ENCODE results near the gene EVI5. TPM values are rescaled to one million over a fixed set of nuclear protein-coding genes. Genes with fewer than 3 reads are reported as not detected.

The EVI5 gene
- polyA plus RNA-seq, 4 donors, result 3.2 to 16.5 (median 5.4) TPM

DNA sequence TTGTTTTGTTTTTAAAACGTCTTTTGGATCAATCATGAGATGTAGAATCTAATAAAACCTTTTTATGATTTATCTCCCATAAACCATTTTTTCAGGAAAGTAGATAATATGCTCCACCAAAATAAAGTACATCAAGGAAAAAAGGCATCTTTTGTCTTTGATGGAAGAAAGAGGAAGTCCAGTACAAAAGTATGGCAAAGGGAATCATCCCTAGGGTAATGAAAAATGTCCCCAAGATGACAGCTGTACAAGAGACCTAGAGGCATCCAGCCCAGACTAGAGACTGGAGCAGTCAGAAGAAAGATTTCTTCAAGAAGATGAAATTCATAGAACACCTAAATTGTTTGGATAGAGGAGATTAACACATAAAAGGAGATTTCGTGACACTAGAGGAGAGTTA lies 265.9 kb downstream of the EVI5 start:
- H3K9me3 ChIP-seq (ENCODE audit: control insufficient read depth in 2 of 2, insufficient read depth in 1 of 2, low read depth in 1 of 2, low read length in 1 of 2), result no peaks in the 10 kb centered on the region
- H3K4me1 ChIP-seq (ENCODE audit: control insufficient read depth in 3 of 3, insufficient read depth in 2 of 3, low read depth in 1 of 3, low read length in 2 of 3), result no peaks in the 10 kb centered on the region
- no peaks in the 10 kb centered on the region for H3K27me3 ChIP-seq (ENCODE audit: control insufficient read depth in 3 of 3, insufficient read depth in 3 of 3, low read length in 3 of 3)
- FAIRE-seq (no peak), DNase-seq (no peak)
- H3K4me3 ChIP-seq (ENCODE audit: low read depth in 1 of 3, low read length in 3 of 3), result no peak overlapping the region
- H3K36me3 ChIP-seq (ENCODE audit: control insufficient read depth in 3 of 3, insufficient read depth in 2 of 3, low read depth in 1 of 3, low read length in 3 of 3), result peaks cover 0 to 6% (median 0%) of the 10 kb centered on the region in 3 donors
- WGBS, 3 donors, result 74 to 78% (median 76%) methylated on average over 2 of the region's 2 CpGs
- H3K27ac ChIP-seq (ENCODE audit: low read depth in 1 of 3, low read length in 2 of 3), result no peak overlapping the region

DNA sequence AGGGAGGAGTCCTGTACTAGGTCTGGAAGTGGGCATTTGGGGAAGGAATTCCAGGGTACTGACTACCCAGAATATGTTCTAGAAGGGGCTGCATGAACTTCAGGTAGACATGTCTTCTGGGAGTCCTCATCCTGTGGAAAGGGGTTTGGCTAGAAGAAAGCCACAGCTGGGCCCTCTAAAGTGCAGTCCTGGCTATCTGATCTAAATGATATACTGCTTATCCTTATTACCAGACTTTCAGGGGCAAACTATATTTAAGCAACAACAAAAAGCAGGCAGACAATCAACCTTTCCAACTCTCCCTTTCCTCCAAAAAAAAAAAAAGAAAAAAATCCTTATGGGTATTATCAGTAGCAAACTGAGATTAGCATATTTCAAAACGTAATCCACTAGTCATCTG lies 268.3 kb downstream of the EVI5 start:
- Histone ChIP-seq H3K27me3 (ENCODE audit: control insufficient read depth in 3 of 3, insufficient read depth in 3 of 3, low read length in 3 of 3) (no peaks in the 10 kb centered on the region), H3K36me3 (ENCODE audit: control insufficient read depth in 3 of 3, insufficient read depth in 2 of 3, low read depth in 1 of 3, low read length in 3 of 3) (peaks cover 0 to 10% (median 0%) of the 10 kb centered on the region in 3 donors), H3K27ac (ENCODE audit: low read depth in 1 of 3, low read length in 2 of 3) (no peak overlapping the region), H3K4me1 (ENCODE audit: control insufficient read depth in 3 of 3, insufficient read depth in 2 of 3, low read depth in 1 of 3, low read length in 2 of 3) (no peaks in the 10 kb centered on the region), H3K4me3 (ENCODE audit: low read depth in 1 of 3, low read length in 3 of 3) (no peak overlapping the region), H3K9me3 (ENCODE audit: control insufficient read depth in 2 of 2, insufficient read depth in 1 of 2, low read depth in 1 of 2, low read length in 1 of 2) (no peaks in the 10 kb centered on the region)
- whole genome bisulfite sequencing, 3 donors, result 79 to 88% (median 81%) methylated on average over 1 of the region's 1 CpG
- DNase-seq, result no peak
- FAIRE-seq, result no peak

DNA sequence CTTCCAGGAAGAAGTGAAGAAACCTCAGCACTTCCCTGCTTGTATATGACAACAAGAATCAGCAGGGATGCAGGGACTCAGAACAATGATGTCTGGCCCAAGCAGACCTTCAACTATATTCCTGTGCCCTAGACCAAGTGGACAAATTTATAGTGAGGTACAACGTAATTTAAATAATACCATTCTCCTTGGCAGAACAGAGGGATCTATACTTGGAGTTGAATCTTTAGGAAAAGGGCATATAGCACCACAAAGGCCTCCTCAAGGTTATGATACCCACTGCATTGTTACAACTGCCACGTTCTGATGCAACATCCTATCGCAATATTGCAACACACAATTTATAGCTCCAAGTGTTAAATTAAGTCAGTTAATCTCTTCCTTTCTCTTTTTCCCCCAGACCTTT lies 269.1 kb downstream of the EVI5 start:
- H3K27me3 ChIP-seq (ENCODE audit: control insufficient read depth in 3 of 3, insufficient read depth in 3 of 3, low read length in 3 of 3), result no peaks in the 10 kb centered on the region
- H3K9me3 ChIP-seq (ENCODE audit: control insufficient read depth in 2 of 2, insufficient read depth in 1 of 2, low read depth in 1 of 2, low read length in 1 of 2), result no peaks in the 10 kb centered on the region
- no peaks in the 10 kb centered on the region for H3K4me1 ChIP-seq (ENCODE audit: control insufficient read depth in 3 of 3, insufficient read depth in 2 of 3, low read depth in 1 of 3, low read length in 2 of 3)
- H3K4me3 ChIP-seq (ENCODE audit: low read depth in 1 of 3, low read length in 3 of 3), result no peak overlapping the region
- FAIRE-seq (no peak), DNase-seq (no peak)
- WGBS, 3 donors, result 87 to 96% (median 95%) methylated on average over 3 of the region's 3 CpGs
- H3K27ac ChIP-seq (ENCODE audit: low read depth in 1 of 3, low read length in 2 of 3), result no peak overlapping the region
- H3K36me3 ChIP-seq (ENCODE audit: control insufficient read depth in 3 of 3, insufficient read depth in 2 of 3, low read depth in 1 of 3, low read length in 3 of 3), result peaks cover 0 to 10% (median 0%) of the 10 kb centered on the region in 3 donors

DNA sequence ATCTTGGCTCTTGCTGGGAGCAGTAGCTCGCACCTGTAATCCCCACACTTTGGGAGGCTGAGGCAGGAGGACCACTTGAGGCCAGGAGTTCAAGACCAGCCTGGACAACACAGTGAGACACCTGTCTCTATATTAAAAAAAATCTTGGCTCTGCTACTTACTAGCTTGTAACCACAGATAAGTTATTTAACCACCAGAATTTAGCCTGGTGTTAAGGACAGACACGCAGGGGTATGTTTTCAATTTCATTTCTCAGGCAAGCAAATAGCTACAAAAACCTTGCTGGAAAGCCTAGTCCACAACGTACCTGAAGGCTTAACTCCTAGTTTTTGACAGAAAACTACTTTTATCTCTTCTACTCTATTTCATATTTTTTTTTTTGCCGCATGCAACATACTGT lies 273.4 kb downstream of the EVI5 start:
- 88 to 93% (median 92%) methylated on average over 4 of the region's 4 CpGs for WGBS, 3 donors
- FAIRE-seq, result no peak

DNA sequence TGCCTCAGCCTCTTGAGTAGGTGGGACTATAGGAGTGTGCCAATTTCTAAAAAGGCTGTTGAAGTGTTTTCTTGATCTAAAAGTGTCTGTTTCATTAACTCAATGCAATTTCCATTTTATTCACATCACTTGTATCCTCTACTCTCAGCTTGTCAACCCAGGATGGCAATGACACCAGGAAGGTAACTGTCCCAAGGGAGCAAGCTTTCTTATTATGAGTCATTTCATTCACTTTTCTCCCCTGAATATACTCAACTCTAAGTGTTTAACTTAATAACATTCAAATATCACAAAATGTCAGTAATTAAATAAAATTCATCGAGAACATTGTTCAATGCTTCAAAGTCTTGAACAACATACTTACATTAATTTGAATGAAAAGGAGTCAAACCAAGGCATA lies 275.3 kb downstream of the EVI5 start:
- Histone ChIP-seq H3K4me3 (ENCODE audit: low read depth in 1 of 3, low read length in 3 of 3) (no peak overlapping the region), H3K27ac (ENCODE audit: low read depth in 1 of 3, low read length in 2 of 3) (no peak overlapping the region), H3K9me3 (ENCODE audit: control insufficient read depth in 2 of 2, insufficient read depth in 1 of 2, low read depth in 1 of 2, low read length in 1 of 2) (no peaks in the 10 kb centered on the region), H3K27me3 (ENCODE audit: control insufficient read depth in 3 of 3, insufficient read depth in 3 of 3, low read length in 3 of 3) (no peaks in the 10 kb centered on the region), H3K36me3 (ENCODE audit: control insufficient read depth in 3 of 3, insufficient read depth in 2 of 3, low read depth in 1 of 3, low read length in 3 of 3) (peaks cover 0 to 4% (median 0%) of the 10 kb centered on the region in 3 donors), H3K4me1 (ENCODE audit: control insufficient read depth in 3 of 3, insufficient read depth in 2 of 3, low read depth in 1 of 3, low read length in 2 of 3) (no peaks in the 10 kb centered on the region)
- DNase-seq (no peak), FAIRE-seq (no peak)
- 93 to 96% (median 95%) methylated on average over 1 of the region's 1 CpG for WGBS, 3 donors

More for the DNA sequence above, 273.4 kb downstream of the EVI5 start:
- H3K4me1 ChIP-seq (ENCODE audit: control insufficient read depth in 3 of 3, insufficient read depth in 2 of 3, low read depth in 1 of 3, low read length in 2 of 3), result no peaks in the 10 kb centered on the region
- no peaks in the 10 kb centered on the region for H3K27me3 ChIP-seq (ENCODE audit: control insufficient read depth in 3 of 3, insufficient read depth in 3 of 3, low read length in 3 of 3)
- no peak overlapping the region for H3K4me3 ChIP-seq (ENCODE audit: low read depth in 1 of 3, low read length in 3 of 3)
- H3K36me3 ChIP-seq (ENCODE audit: control insufficient read depth in 3 of 3, insufficient read depth in 2 of 3, low read depth in 1 of 3, low read length in 3 of 3), result peaks cover 0 to 4% (median 0%) of the 10 kb centered on the region in 3 donors
- H3K27ac ChIP-seq (ENCODE audit: low read depth in 1 of 3, low read length in 2 of 3), result no peak overlapping the region
- no peaks in the 10 kb centered on the region for H3K9me3 ChIP-seq (ENCODE audit: control insufficient read depth in 2 of 2, insufficient read depth in 1 of 2, low read depth in 1 of 2, low read length in 1 of 2)
- DNase-seq, result no peak

DNA sequence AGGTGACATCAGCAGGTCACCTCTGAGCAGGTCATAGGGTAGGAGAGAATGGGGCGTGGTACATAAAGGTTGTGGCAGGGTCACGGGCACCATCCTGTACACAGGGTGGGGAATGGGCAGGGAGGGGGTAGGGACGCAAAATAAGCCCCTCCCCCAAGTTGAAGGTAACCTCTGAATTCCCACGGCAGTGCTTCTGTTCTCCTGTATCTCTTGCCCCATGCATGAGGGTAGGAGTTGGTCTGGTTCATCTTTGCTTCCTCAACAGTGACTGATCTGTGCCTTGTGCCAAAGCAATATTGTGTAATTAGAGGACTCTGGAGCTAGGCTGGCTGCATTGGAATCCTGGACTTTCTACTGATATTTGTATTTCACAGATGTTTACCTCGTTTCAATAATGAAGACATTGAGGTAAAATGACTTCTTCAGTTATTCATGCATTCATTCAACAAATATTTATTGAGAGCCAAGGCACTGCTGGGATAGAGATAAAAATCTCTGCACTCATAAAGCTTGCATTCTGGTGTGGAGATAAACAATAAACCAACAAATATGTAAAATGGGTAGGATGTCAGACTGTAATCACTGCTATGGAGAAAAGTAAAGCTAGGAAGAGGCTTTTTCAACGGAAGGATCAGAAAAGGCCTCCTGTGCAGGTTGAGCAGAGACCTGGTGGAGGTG lies 279.8 kb downstream of the EVI5 start:
- no peak overlapping the region for H3K4me3 ChIP-seq (ENCODE audit: low read depth in 1 of 3, low read length in 3 of 3)
- H3K27me3 ChIP-seq (ENCODE audit: control insufficient read depth in 3 of 3, insufficient read depth in 3 of 3, low read length in 3 of 3), result no peaks in the 10 kb centered on the region
- WGBS, 3 donors, result 40 to 65% (median 53%) methylated on average over 6 of the region's 6 CpGs
- FAIRE-seq, result no peak
- H3K36me3 ChIP-seq (ENCODE audit: control insufficient read depth in 3 of 3, insufficient read depth in 2 of 3, low read depth in 1 of 3, low read length in 3 of 3), result no peaks in the 10 kb centered on the region
- DNase-seq, result no peak
- no peak overlapping the region for H3K27ac ChIP-seq (ENCODE audit: low read depth in 1 of 3, low read length in 2 of 3)
- no peaks in the 10 kb centered on the region for H3K4me1 ChIP-seq (ENCODE audit: control insufficient read depth in 3 of 3, insufficient read depth in 2 of 3, low read depth in 1 of 3, low read length in 2 of 3)
- no peaks in the 10 kb centered on the region for H3K9me3 ChIP-seq (ENCODE audit: control insufficient read depth in 2 of 2, insufficient read depth in 1 of 2, low read depth in 1 of 2, low read length in 1 of 2)

DNA sequence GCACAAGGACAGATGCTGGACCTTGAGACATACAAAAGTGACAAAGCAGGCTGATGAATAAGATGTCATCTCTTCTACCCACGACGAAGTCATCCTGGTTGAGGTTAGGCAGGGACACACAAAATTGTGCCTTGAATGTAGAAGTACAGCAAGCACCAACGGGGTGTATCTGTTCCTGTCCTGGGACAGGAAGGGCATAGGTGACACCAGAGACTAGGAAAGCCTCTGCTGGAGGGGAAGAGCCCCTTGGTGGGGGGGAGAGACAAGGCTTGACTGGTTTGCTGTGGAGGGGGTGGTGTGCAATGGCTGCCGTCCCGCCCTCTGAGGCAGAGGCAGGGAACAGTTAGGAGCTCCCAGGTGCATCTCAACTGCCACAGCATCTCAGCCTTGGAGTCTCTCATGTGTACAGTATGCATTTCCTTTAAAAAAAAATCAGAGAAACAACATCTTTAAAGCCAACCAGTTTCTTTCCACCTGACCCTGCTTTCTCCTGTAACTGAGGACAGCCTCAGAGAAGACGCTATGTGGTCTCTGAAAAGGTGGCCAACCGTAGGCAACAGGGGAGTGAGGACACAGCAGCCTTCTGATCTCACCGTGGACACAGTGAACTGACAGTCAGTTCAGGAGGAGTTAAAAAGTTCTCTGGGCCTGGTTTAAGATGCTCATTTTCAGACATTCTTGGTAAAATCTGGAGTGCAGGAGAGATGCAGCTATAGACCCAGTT lies 280.5 kb downstream of the EVI5 start:
- 75 to 80% (median 77%) methylated on average over 8 of the region's 8 CpGs for WGBS, 3 donors
- FAIRE-seq (no peak), DNase-seq (no peak)
- H3K27ac ChIP-seq (ENCODE audit: low read depth in 1 of 3, low read length in 2 of 3), result no peak overlapping the region
- H3K27me3 ChIP-seq (ENCODE audit: control insufficient read depth in 3 of 3, insufficient read depth in 3 of 3, low read length in 3 of 3), result no peaks in the 10 kb centered on the region
- no peaks in the 10 kb centered on the region for H3K4me1 ChIP-seq (ENCODE audit: control insufficient read depth in 3 of 3, insufficient read depth in 2 of 3, low read depth in 1 of 3, low read length in 2 of 3)
- no peak overlapping the region for H3K4me3 ChIP-seq (ENCODE audit: low read depth in 1 of 3, low read length in 3 of 3)
- H3K36me3 ChIP-seq (ENCODE audit: control insufficient read depth in 3 of 3, insufficient read depth in 2 of 3, low read depth in 1 of 3, low read length in 3 of 3), result no peaks in the 10 kb centered on the region
- H3K9me3 ChIP-seq (ENCODE audit: control insufficient read depth in 2 of 2, insufficient read depth in 1 of 2, low read depth in 1 of 2, low read length in 1 of 2), result no peaks in the 10 kb centered on the region

DNA sequence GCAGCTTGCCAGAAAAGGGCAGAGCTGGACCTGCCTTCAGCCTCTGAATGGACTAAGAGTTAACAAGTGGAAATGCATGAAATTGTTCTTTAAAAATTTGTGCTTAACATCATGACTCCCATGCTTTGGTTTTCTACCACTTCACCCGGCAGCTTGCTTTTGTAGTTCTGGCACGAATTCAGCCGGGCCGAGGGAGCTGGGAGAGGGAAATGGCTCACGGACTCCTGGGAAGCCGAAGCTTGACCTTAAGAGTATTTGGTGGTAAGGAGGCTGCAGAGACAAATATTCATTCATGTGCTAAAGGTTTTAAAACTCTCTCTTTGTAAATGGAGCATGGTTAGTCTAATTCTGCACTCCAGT lies 281.0 kb downstream of the EVI5 start:
- Histone ChIP-seq H3K27me3 (ENCODE audit: control insufficient read depth in 3 of 3, insufficient read depth in 3 of 3, low read length in 3 of 3) (no peaks in the 10 kb centered on the region), H3K27ac (ENCODE audit: low read depth in 1 of 3, low read length in 2 of 3) (no peak overlapping the region), H3K9me3 (ENCODE audit: control insufficient read depth in 2 of 2, insufficient read depth in 1 of 2, low read depth in 1 of 2, low read length in 1 of 2) (no peaks in the 10 kb centered on the region), H3K4me1 (ENCODE audit: control insufficient read depth in 3 of 3, insufficient read depth in 2 of 3, low read depth in 1 of 3, low read length in 2 of 3) (no peaks in the 10 kb centered on the region), H3K4me3 (ENCODE audit: low read depth in 1 of 3, low read length in 3 of 3) (no peak overlapping the region), H3K36me3 (ENCODE audit: control insufficient read depth in 3 of 3, insufficient read depth in 2 of 3, low read depth in 1 of 3, low read length in 3 of 3) (no peaks in the 10 kb centered on the region)
- FAIRE-seq (no peak), DNase-seq (no peak)
- 81 to 92% (median 84%) methylated on average over 6 of the region's 6 CpGs for WGBS, 3 donors
